HEK293T (cell line): ENCODE data around the gene TRIP11.

Source experiments
- SP1 ChIP-seq: fragments of 450-650 bp; IDR thresholded peaks from 2 replicates; pipeline ENCODE4 v1.6.1; 2017
- SUZ12 ChIP-seq: fragments of 450-650 bp; IDR thresholded peaks from 2 replicates; pipeline ENCODE4 v1.6.1; 2016; ENCODE audit warnings: mild to moderate bottlenecking

- TF ChIP-seq SP1 (no peak), SUZ12 (no peak)
These were observed at the start of gene TRIP11 for GRCh38 chr14:92039719-92040430.
